HG03558 (cell line): Measurements from ENCODE around the gene S100A13.
A peak's percentile ranks its signal among the peaks of the same experiment; 100 is the strongest.
"Not testable (repeated sequence)": the region's sequence is repeated elsewhere in the genome, so short reads cannot be mapped to it uniquely, and the experiment has no call there.

Experiments used
- ATAC-seq: cut with Tn5 transposase; IDR thresholded peaks from one replicate; pipeline ENCODE4 v1.9.1; 2021; ENCODE audit warnings: moderate number of reproducible peaks; ENCODE audit not compliant: unreplicated experiment; ENCODE audit errors: extremely low read depth

Gene S100A13

GRCh38 chr1:153609585-153609907 lies 17.8 kb downstream of the S100A13 start:
- ATAC-seq: no peak

DNA sequence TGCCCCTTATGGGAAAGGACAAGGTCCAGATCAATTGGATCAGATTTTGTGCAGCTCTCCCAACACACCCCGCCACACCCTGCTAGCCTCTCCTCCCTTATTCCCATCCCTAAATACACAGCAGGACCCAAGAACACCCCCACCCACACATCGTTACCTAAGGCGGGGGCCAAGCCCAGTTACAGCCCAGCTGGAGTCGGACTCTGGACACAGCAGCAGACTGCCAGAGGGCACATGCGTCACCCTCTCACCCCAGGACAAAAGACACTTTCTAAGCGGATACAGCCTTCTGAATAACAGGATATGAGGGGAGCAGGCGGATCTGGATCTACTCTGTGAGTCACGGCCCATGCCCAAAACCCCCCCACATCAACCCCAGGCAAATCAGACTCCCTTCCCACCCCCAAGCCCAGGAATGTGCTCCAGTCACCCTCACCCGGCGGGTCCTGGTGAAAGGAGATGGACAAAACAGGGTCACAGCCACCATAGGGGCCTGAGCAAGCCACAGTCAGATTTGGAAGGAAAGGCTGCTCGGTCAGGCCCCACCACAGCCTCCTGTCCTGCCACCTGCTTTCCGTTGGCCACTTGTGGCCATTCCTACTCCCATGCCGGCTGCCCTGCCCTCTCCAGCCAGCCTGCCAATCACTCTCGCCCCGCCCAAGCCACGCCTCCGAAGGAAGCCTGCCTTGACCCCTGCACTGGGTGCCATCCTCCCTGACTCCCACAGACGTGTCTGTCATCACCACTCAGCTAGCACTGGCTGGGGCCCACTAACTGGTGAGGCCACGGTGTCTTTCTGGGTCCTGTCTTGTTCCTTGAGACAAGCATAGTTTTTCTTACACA lies 18.3 kb downstream of the S100A13 start:
- ATAC-seq: no peak

GRCh38 chr1:153608089-153608682 lies 19.1 kb downstream of the S100A13 start:
- ATAC-seq: no peak

GRCh38 chr1:153607381-153607780 lies 19.9 kb downstream of the S100A13 start:
- no peak for ATAC-seq

GRCh38 chr1:153606194-153606593 lies 21.1 kb downstream of the S100A13 start:
- ATAC-seq: no peak

GRCh38 chr1:153602749-153603148 lies 24.6 kb downstream of the S100A13 start:
- no peak for ATAC-seq

GRCh38 chr1:153599847-153600246 lies 27.5 kb downstream of the S100A13 start:
- no peak for ATAC-seq

- peak; percentile 89 for ATAC-seq
Measured at GRCh38 chr1:153598309-153599172, 28.8 kb downstream of the S100A13 start.

- ATAC-seq: no peak
Measured at GRCh38 chr1:153597206-153597605, 30.1 kb downstream of the S100A13 start.

- no peak for ATAC-seq
Measured at GRCh38 chr1:153592748-153593147, 34.6 kb downstream of the S100A13 start.

DNA sequence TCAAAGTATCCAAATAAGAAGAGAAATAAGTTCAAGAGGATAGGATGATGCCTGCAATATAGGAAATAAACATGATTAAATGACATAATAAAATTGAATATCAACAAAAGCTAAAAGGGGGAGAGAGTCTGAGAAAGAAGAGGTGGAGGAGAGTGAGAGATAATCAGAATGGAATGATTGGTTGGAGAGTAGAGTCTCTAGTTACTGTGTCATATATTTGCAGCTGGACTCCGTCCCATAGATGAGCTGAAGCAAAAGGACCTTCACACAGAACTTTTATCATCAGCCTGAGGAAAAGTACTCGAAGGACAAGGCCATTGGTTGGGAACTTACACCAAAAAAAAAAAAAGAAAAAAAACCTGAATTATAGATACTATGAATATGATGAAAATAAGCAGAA lies 38.8 kb downstream of the S100A13 start:
- no peak for ATAC-seq

GRCh38 chr1:153588033-153588432 lies 39.3 kb downstream of the S100A13 start:
- ATAC-seq: not testable (repeated sequence)

DNA sequence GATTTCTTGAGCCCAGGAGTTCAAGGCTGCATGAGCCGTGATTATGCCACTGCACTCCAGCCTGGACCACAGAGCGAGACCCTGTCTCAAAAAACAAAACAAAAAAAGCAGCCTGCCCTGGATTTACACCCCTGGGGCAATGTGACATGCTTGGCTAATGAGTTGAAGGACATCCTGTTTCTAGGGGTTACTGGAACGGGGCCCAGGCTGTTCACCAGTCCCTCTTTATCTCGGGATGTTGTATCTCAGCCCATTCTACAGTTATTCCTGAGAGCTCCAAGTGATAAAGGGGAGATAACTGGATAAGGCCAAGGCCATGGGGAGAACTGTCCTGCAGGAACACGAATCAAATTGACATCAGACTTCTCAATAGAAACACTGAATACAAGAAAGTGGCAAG lies 40.0 kb downstream of the S100A13 start:
- ATAC-seq: no peak

DNA sequence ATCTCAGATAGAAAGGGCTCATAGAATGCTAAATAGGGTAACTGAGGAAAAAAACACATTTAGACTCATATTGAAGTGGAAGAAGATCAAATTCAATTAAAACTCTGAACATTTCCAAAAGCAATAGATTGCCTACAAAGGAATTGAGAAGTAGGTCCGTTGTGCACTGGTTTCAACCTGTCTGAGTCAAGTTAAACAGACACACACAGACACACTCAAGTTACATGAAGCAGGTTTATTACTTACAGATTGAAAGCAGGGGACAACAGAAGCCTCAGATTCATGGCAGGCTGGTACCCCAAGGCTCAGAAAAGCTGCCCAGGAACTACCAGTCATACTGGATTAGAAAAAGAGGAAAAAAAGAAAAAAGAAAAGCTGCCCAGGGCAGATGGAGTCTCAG lies 41.0 kb downstream of the S100A13 start:
- ATAC-seq: no peak

- ATAC-seq: no peak
Measured at GRCh38 chr1:153585006-153585405, 42.3 kb downstream of the S100A13 start.

GRCh38 chr1:153583976-153584375 lies 43.3 kb downstream of the S100A13 start:
- ATAC-seq: no peak

DNA sequence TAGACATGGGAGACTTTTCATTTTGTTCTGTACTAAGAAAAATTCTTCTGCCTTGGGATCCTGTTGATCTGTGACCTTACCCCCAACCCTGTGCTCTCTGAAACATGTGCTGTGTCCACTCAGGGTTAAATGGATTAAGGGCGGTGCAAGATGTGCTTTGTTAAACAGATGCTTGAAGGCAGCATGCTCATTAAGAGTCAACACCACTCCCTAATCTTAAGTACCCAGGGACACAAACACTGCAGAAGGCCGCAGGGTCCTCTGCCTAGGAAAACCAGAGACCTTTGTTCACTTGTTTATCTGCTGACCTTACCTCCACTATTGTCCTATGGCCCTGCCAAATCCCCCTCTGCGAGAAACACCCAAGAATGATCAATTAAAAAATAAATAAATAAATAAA lies 43.8 kb downstream of the S100A13 start:
- ATAC-seq: not testable (repeated sequence)

- not testable (repeated sequence) for ATAC-seq
Measured at GRCh38 chr1:153582836-153583235, 44.5 kb downstream of the S100A13 start.

DNA sequence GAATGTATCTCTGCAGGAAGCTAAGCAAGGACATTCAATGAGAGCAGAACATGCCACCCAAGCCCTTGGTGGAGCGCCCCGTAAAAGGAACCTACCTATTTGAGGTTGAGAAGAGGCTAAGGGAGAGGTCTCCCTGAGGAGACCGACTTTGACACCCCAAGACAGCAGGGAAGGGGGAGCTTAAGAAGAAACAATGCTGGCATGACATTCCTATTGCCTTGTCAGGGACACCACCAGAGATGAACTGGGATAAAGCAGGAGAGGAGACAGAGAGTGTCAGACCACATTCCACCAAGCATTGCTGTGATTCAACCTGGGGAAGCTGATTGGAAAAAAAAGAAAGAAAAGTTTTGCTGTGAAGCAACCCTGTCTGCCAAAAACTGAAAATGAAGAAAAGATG lies 48.4 kb downstream of the S100A13 start:
- no peak for ATAC-seq

GRCh38 chr1:153578490-153578889 lies 48.8 kb downstream of the S100A13 start:
- ATAC-seq: no peak

DNA sequence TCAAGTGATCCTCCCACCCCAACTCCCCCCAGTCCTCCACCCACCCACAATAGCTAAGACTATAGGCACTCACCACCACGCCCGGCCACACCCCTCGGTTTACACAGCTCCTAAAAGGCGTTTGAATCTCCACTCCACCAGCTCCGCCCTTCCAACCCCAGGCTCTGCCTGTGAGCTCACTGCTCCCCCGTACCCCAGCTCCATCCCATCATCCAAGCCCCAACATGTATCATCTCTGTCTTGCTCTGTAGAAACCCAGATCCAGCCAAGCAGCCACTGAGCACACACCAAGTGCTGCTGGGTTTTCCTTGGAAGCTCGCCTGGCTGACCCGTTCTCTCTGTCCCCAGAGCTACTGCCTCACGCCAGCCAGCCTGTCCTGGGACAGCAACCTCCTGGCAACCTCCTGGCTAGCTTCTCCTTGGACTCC lies 49.7 kb downstream of the S100A13 start:
- ATAC-seq: no peak
